GM13977 (cell line): Measurements from ENCODE around the gene RIMBP2.

ENCODE experiments used
- DNase-seq: peaks from one replicate; pipeline ENCODE4 v3.0.0; 2012; ENCODE audit warnings: low spot score
- CTCF ChIP-seq: IDR thresholded peaks from 2 replicates; pipeline ENCODE4 v1.5.1; 2012; ENCODE audit warnings: mild to moderate bottlenecking, control low read depth; ENCODE audit not compliant: insufficient read depth; ENCODE audit errors: extremely low read depth, missing control alignments
- in situ Hi-C: fragments of 300-500 bp; cut with MboI; formaldehyde crosslinking; loops from one replicate; pipeline ENCODE4 v1.12.0; 2022; ENCODE audit warnings: low sequenced_read_pairs, low pct_unique_long_range_greater_than_20kb, mixed read lengths, inconsistent platforms; ENCODE audit not compliant: unreplicated experiment

RIMBP2 gene

DNA sequence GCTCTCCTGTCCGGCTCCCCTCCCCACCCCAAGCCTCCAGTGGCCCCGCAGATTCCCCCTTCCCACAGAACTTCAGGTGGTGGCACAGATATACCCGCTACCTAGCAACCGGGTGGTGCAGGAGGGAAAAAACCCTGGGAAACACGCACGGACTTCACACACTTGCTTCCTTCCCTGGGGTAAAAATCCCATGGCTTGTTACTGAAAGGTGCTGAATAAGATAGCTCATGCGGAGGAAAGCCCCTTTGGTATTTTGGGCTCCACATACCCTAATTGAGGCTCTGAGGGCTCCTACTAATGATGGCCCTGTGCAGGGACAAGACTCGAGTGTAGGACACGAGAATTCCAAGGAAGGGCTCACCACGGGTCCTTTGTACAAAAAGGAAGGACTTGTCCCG, 869 bp upstream of the RIMBP2 start:
- in situ Hi-C loops = no loop called here
- DNase-seq = no peak

DNA sequence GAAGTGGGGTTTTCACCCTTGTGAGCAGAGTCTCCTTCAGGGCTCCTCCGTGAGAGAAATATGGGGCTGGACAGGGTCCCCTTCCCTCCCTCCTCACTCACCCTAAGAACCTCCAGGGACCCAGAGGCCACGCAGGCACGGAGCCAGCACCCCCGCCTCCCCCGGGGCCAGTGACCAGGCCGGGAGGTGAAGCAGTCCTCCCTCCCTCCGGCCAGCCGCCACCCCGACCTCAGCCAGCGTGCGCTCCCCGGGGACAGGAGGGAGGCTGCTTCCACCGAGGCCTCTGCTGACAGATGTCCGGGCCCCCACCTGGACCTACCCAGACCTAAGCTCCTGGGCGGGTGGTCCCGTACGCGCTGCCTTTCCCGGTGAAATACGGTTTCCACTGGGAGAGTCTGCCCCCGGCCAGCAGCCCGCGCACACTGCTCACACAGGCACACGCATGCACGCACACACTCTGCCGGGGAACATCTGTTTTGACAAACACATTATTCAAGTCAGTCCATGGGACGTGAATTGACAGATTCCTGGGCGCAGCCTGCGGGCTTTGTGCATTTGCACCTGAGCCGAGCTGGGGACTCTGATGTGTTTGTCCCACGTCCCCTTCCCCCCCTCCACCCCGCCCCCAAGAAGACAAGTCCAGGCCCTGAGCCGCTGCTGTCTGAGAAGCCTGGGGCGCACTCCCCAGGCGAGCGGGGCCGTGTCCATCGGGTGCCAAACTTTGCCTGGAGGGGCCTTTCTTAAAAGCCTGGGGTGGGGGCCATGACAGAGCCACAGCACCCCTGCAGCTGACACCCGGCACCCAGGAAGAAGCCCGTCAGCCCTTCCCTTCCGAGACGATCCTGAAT, 725 bp downstream of the RIMBP2 start:
- no peak for DNase-seq
- no peak for TF ChIP-seq CTCF
- in situ Hi-C loops = no loop called here

More for the DNA sequence above, 869 bp upstream of the RIMBP2 start:
- TF ChIP-seq CTCF = no peak

DNA sequence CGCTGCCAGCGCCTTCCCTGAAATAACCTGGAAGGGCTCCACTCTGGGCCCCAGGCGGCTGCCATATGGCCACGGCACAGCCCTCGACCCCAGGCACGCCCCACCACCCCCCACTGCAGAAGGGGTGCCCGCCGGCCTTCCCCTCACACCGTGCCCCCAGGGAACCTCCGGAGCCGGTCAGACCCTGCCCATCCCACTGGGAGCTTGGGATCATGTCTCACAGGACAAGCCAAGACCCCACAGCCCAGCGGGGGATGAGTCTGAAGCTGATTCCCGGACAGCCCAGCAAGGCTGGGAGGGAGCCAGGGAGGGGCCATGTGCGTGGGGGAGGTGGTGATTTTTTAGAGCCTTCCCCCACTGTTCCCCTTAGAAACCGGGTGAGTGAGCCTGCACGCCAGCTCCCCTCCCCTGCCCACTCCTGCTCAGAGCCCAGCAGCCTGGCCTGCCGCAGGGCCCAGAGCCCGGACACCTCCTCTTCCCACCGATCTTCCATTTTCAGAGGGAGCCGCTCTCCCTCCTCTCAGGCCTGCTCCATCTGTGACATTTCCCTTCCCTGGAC, 1.4 kb downstream of the RIMBP2 start:
- DNase-seq = no peak
- no peak for TF ChIP-seq CTCF
- in situ Hi-C loops = no loop called here

DNA sequence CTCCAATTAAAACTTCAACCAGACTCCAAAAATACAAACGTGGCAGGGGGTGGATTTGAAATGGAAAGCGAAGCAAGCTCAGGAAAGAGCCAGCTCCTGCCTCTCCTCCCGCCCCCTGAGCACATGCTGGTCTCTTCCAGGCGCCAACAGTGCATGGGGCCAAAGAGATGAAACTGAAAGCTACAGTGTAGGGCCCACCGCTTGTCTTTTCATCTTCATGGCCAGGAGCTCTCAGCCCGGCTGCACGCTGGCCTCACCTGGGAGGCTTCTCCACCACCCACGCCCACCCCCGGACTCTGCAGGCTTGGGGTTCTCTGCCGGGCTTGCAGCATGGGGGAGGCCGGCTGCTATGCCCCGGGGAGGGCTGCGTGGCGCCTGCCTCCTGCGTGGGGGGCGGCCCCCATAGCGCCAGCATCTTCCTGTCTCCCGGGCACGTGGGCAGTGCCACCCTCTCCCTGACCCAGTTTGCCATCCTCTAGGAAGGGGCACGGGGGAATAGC, 2.0 kb downstream of the RIMBP2 start:
- DNase-seq = no peak
- in situ Hi-C loops = no loop called here

GRCh38 chr12:130713581-130713991, 2.5 kb downstream of the RIMBP2 start:
- in situ Hi-C loops = no loop called here
- TF ChIP-seq CTCF = no peak

More for the DNA sequence above, 2.0 kb downstream of the RIMBP2 start:
- no peak for TF ChIP-seq CTCF

GRCh38 chr12:130712346-130713065, 3.6 kb downstream of the RIMBP2 start:
- in situ Hi-C loops = no loop called here
- no peak for TF ChIP-seq CTCF

More at GRCh38 chr12:130713581-130713991, 2.5 kb downstream of the RIMBP2 start:
- DNase-seq = no peak

More at GRCh38 chr12:130712346-130713065, 3.6 kb downstream of the RIMBP2 start:
- DNase-seq = no peak
